SK-N-SH treated with all-trans-retinoic acid at 6 μM for 48 hours (cell line): ENCODE results near the gene ZC3H15.

Experiments used
- ATAC-seq: fragments of 200-7000 bp; cut with Tn5 transposase; 3 replicates; pipeline ENCODE4 v1.9.1; 2020; ENCODE audit warnings: mild to moderate bottlenecking, moderate library complexity
- ARNTL ChIP-seq: fragments of 450-650 bp; formaldehyde crosslinking; IDR thresholded peaks from 2 replicates; pipeline ENCODE4 v1.5.0; 2020; ENCODE audit warnings: low read depth, mild to moderate bottlenecking, moderate library complexity, borderline replicate concordance
- CSDC2 ChIP-seq: fragments of 250-450 bp; sonication (Bioruptor Pico); IDR thresholded peaks from 2 replicates; pipeline ENCODE4 v1.5.0; 2020; ENCODE audit warnings: mild to moderate bottlenecking, moderate library complexity
- CSRNP3 ChIP-seq: fragments of 250-450 bp; sonication (Bioruptor Pico); IDR thresholded peaks from 2 replicates; pipeline ENCODE4 v1.5.1; 2021; ENCODE audit warnings: mild to moderate bottlenecking, moderate library complexity
- ESRRG ChIP-seq: fragments of 250-450 bp; sonication (Bioruptor Pico); IDR thresholded peaks from 2 replicates; pipeline ENCODE4 v1.6.1; 2021; ENCODE audit warnings: mild to moderate bottlenecking
- GLIS3 ChIP-seq: fragments of 250-450 bp; sonication (Bioruptor Pico); IDR thresholded peaks from 2 replicates; pipeline ENCODE4 v1.5.0; 2020; ENCODE audit warnings: mild to moderate bottlenecking, moderate library complexity
- OSR1 ChIP-seq: fragments of 250-450 bp; sonication (Bioruptor Pico); IDR thresholded peaks from 2 replicates; pipeline ENCODE4 v1.8.0; 2022; ENCODE audit warnings: moderate library complexity, mild to moderate bottlenecking, inconsistent platforms
- POU6F1 ChIP-seq: fragments of 250-450 bp; sonication (Bioruptor Pico); IDR thresholded peaks from 2 replicates; pipeline ENCODE4 v1.8.0; 2021; ENCODE audit warnings: low read depth, mild to moderate bottlenecking, moderate library complexity, borderline replicate concordance
- SNAI2 ChIP-seq: fragments of 250-450 bp; sonication (Bioruptor Pico); IDR thresholded peaks from 2 replicates; pipeline ENCODE4 v1.5.0; 2020; ENCODE audit warnings: mild to moderate bottlenecking, moderate library complexity
- TSHZ2 ChIP-seq: fragments of 250-450 bp; sonication (Bioruptor Pico); IDR thresholded peaks from 2 replicates; pipeline ENCODE4 v1.5.0; 2020; ENCODE audit warnings: mild to moderate bottlenecking, moderate library complexity
- ZC3H10 ChIP-seq: fragments of 250-450 bp; sonication (Bioruptor Pico); IDR thresholded peaks from 2 replicates; pipeline ENCODE4 v1.5.1; 2021; ENCODE audit warnings: mild to moderate bottlenecking, moderate library complexity
- ZFP30 ChIP-seq: fragments of 450-650 bp; formaldehyde crosslinking; IDR thresholded peaks from 2 replicates; pipeline ENCODE4 v1.5.0; 2022; ENCODE audit warnings: mild to moderate bottlenecking, moderate library complexity
- ZNF565 ChIP-seq: fragments of 450-650 bp; formaldehyde crosslinking; conservative IDR thresholded peaks from 2 replicates; pipeline ENCODE4 v1.5.0; 2020; ENCODE audit warnings: low read depth, mild to moderate bottlenecking, moderate library complexity
- ZNF70 ChIP-seq: fragments of 450-650 bp; formaldehyde crosslinking; IDR thresholded peaks from 2 replicates; pipeline ENCODE4 v1.5.0; 2020; ENCODE audit warnings: mild to moderate bottlenecking, moderate library complexity
- ZNF8 ChIP-seq: fragments of 450-650 bp; formaldehyde crosslinking; IDR thresholded peaks from 2 replicates; pipeline ENCODE4 v1.5.0; 2020; ENCODE audit warnings: mild to moderate bottlenecking, moderate library complexity
- TF ChIP-seq, protein P1 (sequence below): fragments of 250-450 bp; sonication (Bioruptor Pico); IDR thresholded peaks from 2 replicates; pipeline ENCODE4 v1.5.1; 2020; ENCODE audit warnings: low read depth, mild to moderate bottlenecking, moderate library complexity
- TF ChIP-seq, protein P2 (sequence below): fragments of 250-450 bp; sonication (Bioruptor Pico); IDR thresholded peaks from 2 replicates; pipeline ENCODE4 v1.8.0; 2020; ENCODE audit warnings: mild to moderate bottlenecking, moderate library complexity, borderline replicate concordance

Gene ZC3H15

GRCh38 chr2:186497928-186498327 lies 11.9 kb downstream of the ZC3H15 start:
- no peak for ATAC-seq
- no peak for TF ChIP-seq CSRNP3 (CRISPR knock-in tag)
- TF ChIP-seq ZNF70, result no peak
- TF ChIP-seq, protein P1, sequence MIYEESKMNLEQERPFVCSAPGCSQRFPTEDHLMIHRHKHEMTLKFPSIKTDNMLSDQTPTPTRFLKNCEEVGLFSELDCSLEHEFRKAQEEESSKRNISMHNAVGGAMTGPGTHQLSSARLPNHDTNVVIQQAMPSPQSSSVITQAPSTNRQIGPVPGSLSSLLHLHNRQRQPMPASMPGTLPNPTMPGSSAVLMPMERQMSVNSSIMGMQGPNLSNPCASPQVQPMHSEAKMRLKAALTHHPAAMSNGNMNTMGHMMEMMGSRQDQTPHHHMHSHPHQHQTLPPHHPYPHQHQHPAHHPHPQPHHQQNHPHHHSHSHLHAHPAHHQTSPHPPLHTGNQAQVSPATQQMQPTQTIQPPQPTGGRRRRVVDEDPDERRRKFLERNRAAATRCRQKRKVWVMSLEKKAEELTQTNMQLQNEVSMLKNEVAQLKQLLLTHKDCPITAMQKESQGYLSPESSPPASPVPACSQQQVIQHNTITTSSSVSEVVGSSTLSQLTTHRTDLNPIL (CRISPR knock-in tag), result no peak
- TF ChIP-seq GLIS3 (CRISPR knock-in tag), result no peak
- TF ChIP-seq TSHZ2 (CRISPR knock-in tag), result no peak
- no peak for TF ChIP-seq ZC3H10 (CRISPR knock-in tag)

- no peak for ATAC-seq
- TF ChIP-seq ZNF8 (CRISPR knock-in tag) (no peak), ZNF70 (no peak), TSHZ2 (CRISPR knock-in tag) (no peak), ESRRG (CRISPR knock-in tag) (no peak), CSDC2 (CRISPR knock-in tag) (no peak), POU6F1 (CRISPR knock-in tag) (no peak), SNAI2 (CRISPR knock-in tag) (no peak), OSR1 (CRISPR knock-in tag) (no peak), ZFP30 (CRISPR knock-in tag) (no peak), ZNF565 (CRISPR knock-in tag) (no peak), ARNTL (CRISPR knock-in tag) (no peak)
- TF ChIP-seq, protein P2, sequence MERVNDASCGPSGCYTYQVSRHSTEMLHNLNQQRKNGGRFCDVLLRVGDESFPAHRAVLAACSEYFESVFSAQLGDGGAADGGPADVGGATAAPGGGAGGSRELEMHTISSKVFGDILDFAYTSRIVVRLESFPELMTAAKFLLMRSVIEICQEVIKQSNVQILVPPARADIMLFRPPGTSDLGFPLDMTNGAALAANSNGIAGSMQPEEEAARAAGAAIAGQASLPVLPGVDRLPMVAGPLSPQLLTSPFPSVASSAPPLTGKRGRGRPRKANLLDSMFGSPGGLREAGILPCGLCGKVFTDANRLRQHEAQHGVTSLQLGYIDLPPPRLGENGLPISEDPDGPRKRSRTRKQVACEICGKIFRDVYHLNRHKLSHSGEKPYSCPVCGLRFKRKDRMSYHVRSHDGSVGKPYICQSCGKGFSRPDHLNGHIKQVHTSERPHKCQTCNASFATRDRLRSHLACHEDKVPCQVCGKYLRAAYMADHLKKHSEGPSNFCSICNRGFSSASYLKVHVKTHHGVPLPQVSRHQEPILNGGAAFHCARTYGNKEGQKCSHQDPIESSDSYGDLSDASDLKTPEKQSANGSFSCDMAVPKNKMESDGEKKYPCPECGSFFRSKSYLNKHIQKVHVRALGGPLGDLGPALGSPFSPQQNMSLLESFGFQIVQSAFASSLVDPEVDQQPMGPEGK, result no peak
- TF ChIP-seq, protein P1 (CRISPR knock-in tag), result no peak
- TF ChIP-seq, all 23 proteins: peak for 0
These were observed 12.8 kb downstream of the ZC3H15 start for GRCh38 chr2:186498834-186499233.
